CD4-positive, alpha-beta T cell (primary cell): ENCODE measurements around the gene MRPL50. TPM values are rescaled to one million over a fixed set of nuclear protein-coding genes. Genes with fewer than 3 reads are reported as not detected.

Source experiments
- ATAC-seq: fragments of 200-7000 bp; cut with Tn5 transposase; one replicate; pipeline ENCODE4 v1.10.0; 2022; ENCODE audit warnings: mild to moderate bottlenecking; ENCODE audit not compliant: poor library complexity
- CTCF ChIA-PET: fragments of 350-600 bp; sonication (Branson Sonifier 250); formaldehyde crosslinking; loops from one replicate; lab custom pipeline; 2021; ENCODE audit warnings: antibody characterized with exemption, inconsistent platforms; lab: Charles Lee
- POLR2A ChIA-PET: fragments of 350-600 bp; sonication (Branson Sonifier 250); formaldehyde crosslinking; loops from one replicate; lab custom pipeline; 2021; ENCODE audit warnings: antibody characterized with exemption, inconsistent platforms; lab: Charles Lee
- DNase-seq, 14 experiments: peaks; one replicate each; pipeline ENCODE4 v3.0.0-alpha.2; 2013 to 2020; ENCODE audit warnings: mixed read lengths in 2 of 14
- H3K27ac ChIP-seq, 2 donors: one replicate each; pipeline versions ENCODE4 v1.5.1 to v1.7.0; 2013; ENCODE audit warnings: low read length in 2 of 2, low read depth in 1 of 2, mild to moderate bottlenecking in 1 of 2
- H3K27me3 ChIP-seq, 2 experiments: 1 replicate in 1 of 2; 2 replicates in 1 of 2; pipeline versions ENCODE4 v1.6.1 to v1.7.0; 2013; ENCODE audit warnings: low read length in 2 of 2, control low read depth in 1 of 2, mild to moderate bottlenecking in 1 of 2, moderate library complexity in 1 of 2; ENCODE audit not compliant: insufficient read depth in 2 of 2, control insufficient read depth in 1 of 2
- H3K36me3 ChIP-seq: one replicate; pipeline ENCODE4 v1.6.1; 2013; ENCODE audit warnings: low read length, control low read depth; ENCODE audit not compliant: insufficient read depth
- H3K4me1 ChIP-seq: one replicate; pipeline ENCODE4 v1.6.1; 2013; ENCODE audit warnings: low read length, control low read depth; ENCODE audit not compliant: insufficient read depth
- H3K4me3 ChIP-seq: one replicate; pipeline ENCODE4 v1.5.1; 2013; ENCODE audit warnings: mild to moderate bottlenecking, low read length, moderate library complexity
- H3K9me3 ChIP-seq, 2 experiments: 1 replicate in 1 of 2; 2 replicates in 1 of 2; pipeline versions ENCODE4 v1.6.1 to v1.7.0; 2013; ENCODE audit warnings: low read length in 2 of 2, mild to moderate bottlenecking in 2 of 2, control low read depth in 1 of 2, moderate library complexity in 1 of 2; ENCODE audit not compliant: control insufficient read depth in 1 of 2, insufficient read depth in 1 of 2
- H3K27ac Mint-ChIP-seq: one replicate; pipeline ENCODE4 v1.8.0; 2020; ENCODE audit warnings: mixed read lengths
- H3K27me3 Mint-ChIP-seq: one replicate; pipeline ENCODE4 v1.8.0; 2021; ENCODE audit warnings: mixed read lengths
- H3K36me3 Mint-ChIP-seq: one replicate; pipeline ENCODE4 v1.8.0; 2021; ENCODE audit warnings: low read depth, mixed read lengths
- H3K4me1 Mint-ChIP-seq: one replicate; pipeline ENCODE4 v1.8.0; 2021; ENCODE audit warnings: low read depth, mixed read lengths
- H3K4me3 Mint-ChIP-seq: one replicate; pipeline ENCODE4 v1.8.0; 2020; ENCODE audit warnings: mild to moderate bottlenecking, mixed read lengths
- H3K9me3 Mint-ChIP-seq: one replicate; pipeline ENCODE4 v1.8.0; 2020; ENCODE audit warnings: mixed read lengths
- CTCF ChIP-seq: fragments of 200-600 bp; IDR thresholded peaks from one replicate; pipeline ENCODE4 v1.8.0; 2022; ENCODE audit warnings: antibody characterized with exemption, mild to moderate bottlenecking
- intact Hi-C, 2 experiments: fragments of 100-400 bp; cut with DNase I in 1 of 2; cut with micrococcal nuclease in 1 of 2; formaldehyde crosslinking; loops; one replicate each; pipeline versions ENCODE4 v1.15.1 to v1.9.0; 2023 to 2025; cut with DNase I, micrococcal nuclease
- total RNA-seq, 174 experiments: library from RNA in 2 of 174; stranded (reverse) in 2 of 174; gene quantifications; one replicate each; pipeline ENCODE4 v1.2.3 and lab custom pipeline; 2021 to 2026

Gene MRPL50
- total RNA-seq, 2 experiments from 2014 or later: 5.9 to 6.1 TPM

- Histone ChIP-seq H3K9me3 (peaks cover 7 to 72% of the 10 kb centered on the region in 2 experiments), H3K4me1 (no peaks in the 10 kb centered on the region), H3K27ac (no peak overlapping the region), H3K36me3 (no peaks in the 10 kb centered on the region), H3K4me3 (no peak overlapping the region), H3K27me3 (no peaks in the 10 kb centered on the region)
- H3K27me3 Mint-ChIP-seq: no peaks in the 10 kb centered on the region
- peaks cover 79% of the 10 kb centered on the region for H3K36me3 Mint-ChIP-seq
- intact Hi-C loops: no loop called here
- ChIA-PET CTCF (interaction anchor here (1.0 kb wide), 1 partner anchor 10 kb away, joined by 3 read pairs; no protein-coding TSS in a partner anchor), POLR2A (no interaction called here)
- ATAC-seq (no peak), DNase-seq (no peak)
- peaks cover 39% of the 10 kb centered on the region for H3K9me3 Mint-ChIP-seq
- no peaks in the 10 kb centered on the region for H3K4me1 Mint-ChIP-seq
- H3K4me3 Mint-ChIP-seq: no peak overlapping the region
- H3K27ac Mint-ChIP-seq: no peak overlapping the region
- no peak for TF ChIP-seq CTCF
Observed at GRCh38 chr9:101414839-101415238, 16.4 kb upstream of the MRPL50 start.

GRCh38 chr9:101409079-101409477, 10.7 kb upstream of the MRPL50 start:
- Mint-ChIP-seq H3K36me3 (peaks cover 96% of the 10 kb centered on the region), H3K9me3 (peaks cover 39% of the 10 kb centered on the region), H3K27ac (no peak overlapping the region), H3K4me3 (no peak overlapping the region), H3K4me1 (no peaks in the 10 kb centered on the region), H3K27me3 (no peaks in the 10 kb centered on the region)
- Histone ChIP-seq H3K4me3 (no peak overlapping the region), H3K36me3 (peaks cover 49% of the 10 kb centered on the region), H3K27me3 (no peaks in the 10 kb centered on the region), H3K27ac (no peak overlapping the region), H3K4me1 (no peaks in the 10 kb centered on the region), H3K9me3 (peaks cover 24 to 80% of the 10 kb centered on the region in 2 experiments)
- DNase-seq (no peak), ATAC-seq (no peak)
- ChIA-PET POLR2A (no interaction called here), CTCF (no interaction called here)
- intact Hi-C loops: loop anchor here in 1 of 2 experiments (10.0 kb wide), 2 partner anchors 814 to 1584 kb away; partner anchors contain the start of gene NR4A3
- TF ChIP-seq CTCF: no peak

GRCh38 chr9:101408374-101409078, 10.1 kb upstream of the MRPL50 start:
- ATAC-seq (no peak), DNase-seq (no peak)
- H3K27me3 Mint-ChIP-seq: no peaks in the 10 kb centered on the region
- H3K36me3 Mint-ChIP-seq: peaks cover 96% of the 10 kb centered on the region
- H3K27ac ChIP-seq: no peak overlapping the region
- H3K9me3 ChIP-seq: peaks cover 24 to 76% of the 10 kb centered on the region in 2 experiments
- no peaks in the 10 kb centered on the region for H3K27me3 ChIP-seq
- ChIA-PET CTCF (no interaction called here), POLR2A (interaction anchor here (1.1 kb wide), 1 partner anchor 10 kb away, joined by 3 read pairs; the partner anchor contains the start of genes MRPL50 and ZNF189)
- H3K27ac Mint-ChIP-seq: no peak overlapping the region
- H3K4me3 Mint-ChIP-seq: no peak overlapping the region
- no peaks in the 10 kb centered on the region for H3K4me1 Mint-ChIP-seq
- no peak for TF ChIP-seq CTCF
- H3K4me3 ChIP-seq: no peak overlapping the region
- H3K4me1 ChIP-seq: no peaks in the 10 kb centered on the region
- H3K36me3 ChIP-seq: peaks cover 54% of the 10 kb centered on the region
- intact Hi-C loops: loop anchor here in 1 of 2 experiments (10.0 kb wide), 2 partner anchors 814 to 1584 kb away; partner anchors contain the start of gene NR4A3
- peaks cover 38% of the 10 kb centered on the region for H3K9me3 Mint-ChIP-seq
